ENCODE measurements around the gene ANO1. TPM values are rescaled to one million over a fixed set of nuclear protein-coding genes. Genes with fewer than 3 reads are reported as not detected.

Gene ANO1
- polyA plus RNA-seq, 1 of the 3 experiments (the other 2 are of a cell fraction) = not detected

DNA sequence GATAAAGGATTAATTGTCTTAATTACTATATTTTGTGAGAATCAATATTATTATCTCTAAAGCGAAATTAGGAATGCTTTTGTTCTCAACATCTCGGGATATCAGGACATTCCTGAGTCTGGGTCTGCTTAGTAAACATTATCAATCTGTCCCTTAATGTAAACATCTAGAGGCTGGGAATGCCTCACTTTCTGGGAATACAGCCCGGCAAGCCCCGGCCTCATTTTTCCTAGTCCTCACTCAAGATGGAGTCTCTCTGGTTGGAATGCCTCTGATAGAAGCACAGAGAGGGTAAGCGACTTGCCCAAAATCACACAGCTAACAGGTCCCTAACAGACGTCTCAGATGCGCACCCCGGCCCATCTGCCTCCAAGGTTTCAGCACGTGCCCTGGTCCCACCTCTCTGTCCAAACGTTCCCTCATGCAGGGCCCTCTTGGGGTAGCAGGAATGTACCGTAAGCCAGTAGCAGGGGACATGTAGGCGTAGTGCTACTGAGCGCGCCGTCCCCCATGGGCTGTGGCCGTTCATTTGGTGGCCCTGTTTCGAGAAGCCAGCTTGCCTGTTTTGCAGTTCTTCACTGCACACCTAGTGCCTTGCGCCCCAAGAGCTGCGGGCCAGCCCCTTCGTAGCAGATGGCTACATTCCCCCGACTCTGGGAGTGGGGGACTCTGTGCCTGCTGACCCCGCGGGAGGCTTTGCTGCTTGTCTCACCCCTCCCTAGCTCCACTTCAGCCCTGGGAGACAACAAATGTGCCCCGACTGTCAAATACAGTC, 62.8 kb downstream of the ANO1 start:
- no peak overlapping the region for H3K4me3 ChIP-seq (ENCODE audit: low read depth in 2 of 2, low read length in 1 of 2)

DNA sequence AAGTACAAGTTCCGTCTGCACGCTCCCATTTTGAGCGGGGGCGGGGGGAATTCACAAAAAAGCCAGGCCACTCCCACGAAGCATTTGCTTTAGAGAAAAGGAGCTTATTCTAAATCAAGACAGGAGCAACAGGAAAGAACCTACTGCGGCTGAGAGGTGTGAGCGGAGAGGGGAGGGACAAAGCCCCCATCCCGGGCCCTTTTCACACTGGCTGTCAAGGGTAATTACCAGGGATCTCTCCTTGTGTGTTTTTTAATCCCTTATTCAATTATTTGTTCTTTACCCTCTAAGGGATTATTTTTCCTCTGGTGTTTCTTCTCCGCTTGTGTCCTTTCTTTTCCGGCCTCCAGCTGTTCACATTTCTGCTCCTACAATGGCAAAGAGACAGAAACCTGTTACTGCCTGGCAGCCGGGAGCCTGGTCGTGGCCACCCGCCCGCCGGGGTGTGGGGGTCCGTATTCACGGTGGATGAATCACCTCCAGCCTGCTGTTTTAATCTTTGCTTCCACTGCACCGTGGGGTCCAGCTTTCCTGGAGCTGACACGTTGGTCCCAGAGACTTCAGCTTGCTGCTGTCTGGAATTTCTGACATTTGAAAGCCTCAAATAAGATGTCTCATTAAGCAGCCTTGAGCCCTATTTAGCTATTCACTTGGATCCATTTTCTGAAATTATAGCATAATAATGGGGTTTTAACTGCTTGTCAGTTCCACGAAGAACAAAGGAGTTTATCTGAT, 63.5 kb downstream of the ANO1 start:
- Histone ChIP-seq H4K20me1 (ENCODE audit: insufficient read depth) (no peaks in the 10 kb centered on the region), H3K4me3 (ENCODE audit: low read depth in 2 of 2, low read length in 1 of 2) (no peak overlapping the region), H3K4me2 (no peak overlapping the region), H3K27ac (ENCODE audit: low read depth in 2 of 2, low read length in 1 of 2) (no peak overlapping the region), H2AFZ (ENCODE audit: low read depth) (no peak overlapping the region), H3K79me2 (ENCODE audit: insufficient read depth) (no peaks in the 10 kb centered on the region), H3K36me3 (replicated peaks in 1 of 2; ENCODE audit: control insufficient read depth in 1 of 2, insufficient read depth in 2 of 2, low read length in 1 of 2) (no peaks in the 10 kb centered on the region), H3K27me3 (ENCODE audit: insufficient read depth) (no peaks in the 10 kb centered on the region), H3K9me2 (no peaks in the 10 kb centered on the region), H3K9ac (no peak overlapping the region), H3K4me1 (ENCODE audit: control insufficient read depth in 1 of 2, insufficient read depth in 2 of 2, low read depth in 1 of 2, low read length in 1 of 2) (0 out of 4 replicates have a peak, but pooled peaks cover 0 to 4% of the 10 kb centered on the region in 2 experiments), H3F3A (replicated peaks; ENCODE audit: insufficient read depth) (no peaks in the 10 kb centered on the region), H3K9me3 (no peaks in the 10 kb centered on the region)
- no peak for DNase-seq
- POLR2A ChIA-PET = no interaction called here
- CTCF ChIA-PET = interaction anchor here (0.8 to 1.6 kb wide), 2 partner anchors 223 to 232 kb away, joined by 3 to 5 read pairs; no protein-coding TSS in a partner anchor
- 65% methylated on average over 20 of the region's 20 CpGs for WGBS (ENCODE audit: low lambda C conversion rate)
- TF ChIP-seq, protein P1, sequence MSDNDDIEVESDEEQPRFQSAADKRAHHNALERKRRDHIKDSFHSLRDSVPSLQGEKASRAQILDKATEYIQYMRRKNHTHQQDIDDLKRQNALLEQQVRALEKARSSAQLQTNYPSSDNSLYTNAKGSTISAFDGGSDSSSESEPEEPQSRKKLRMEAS (IDR thresholded peaks at IDR 0.05; ENCODE audit: low read depth) = no peak
- TF ChIP-seq POLR2AphosphoS5 (IDR thresholded peaks at IDR 0.05; ENCODE audit: low read depth, low read length) = no peak
- no peak for TF ChIP-seq YY1 (IDR thresholded peaks at IDR 0.05; ENCODE audit: low read depth)
- no peak for TF ChIP-seq FOSL2 (IDR thresholded peaks at IDR 0.05; ENCODE audit: borderline replicate concordance, low read depth)
- TF ChIP-seq, protein P2, sequence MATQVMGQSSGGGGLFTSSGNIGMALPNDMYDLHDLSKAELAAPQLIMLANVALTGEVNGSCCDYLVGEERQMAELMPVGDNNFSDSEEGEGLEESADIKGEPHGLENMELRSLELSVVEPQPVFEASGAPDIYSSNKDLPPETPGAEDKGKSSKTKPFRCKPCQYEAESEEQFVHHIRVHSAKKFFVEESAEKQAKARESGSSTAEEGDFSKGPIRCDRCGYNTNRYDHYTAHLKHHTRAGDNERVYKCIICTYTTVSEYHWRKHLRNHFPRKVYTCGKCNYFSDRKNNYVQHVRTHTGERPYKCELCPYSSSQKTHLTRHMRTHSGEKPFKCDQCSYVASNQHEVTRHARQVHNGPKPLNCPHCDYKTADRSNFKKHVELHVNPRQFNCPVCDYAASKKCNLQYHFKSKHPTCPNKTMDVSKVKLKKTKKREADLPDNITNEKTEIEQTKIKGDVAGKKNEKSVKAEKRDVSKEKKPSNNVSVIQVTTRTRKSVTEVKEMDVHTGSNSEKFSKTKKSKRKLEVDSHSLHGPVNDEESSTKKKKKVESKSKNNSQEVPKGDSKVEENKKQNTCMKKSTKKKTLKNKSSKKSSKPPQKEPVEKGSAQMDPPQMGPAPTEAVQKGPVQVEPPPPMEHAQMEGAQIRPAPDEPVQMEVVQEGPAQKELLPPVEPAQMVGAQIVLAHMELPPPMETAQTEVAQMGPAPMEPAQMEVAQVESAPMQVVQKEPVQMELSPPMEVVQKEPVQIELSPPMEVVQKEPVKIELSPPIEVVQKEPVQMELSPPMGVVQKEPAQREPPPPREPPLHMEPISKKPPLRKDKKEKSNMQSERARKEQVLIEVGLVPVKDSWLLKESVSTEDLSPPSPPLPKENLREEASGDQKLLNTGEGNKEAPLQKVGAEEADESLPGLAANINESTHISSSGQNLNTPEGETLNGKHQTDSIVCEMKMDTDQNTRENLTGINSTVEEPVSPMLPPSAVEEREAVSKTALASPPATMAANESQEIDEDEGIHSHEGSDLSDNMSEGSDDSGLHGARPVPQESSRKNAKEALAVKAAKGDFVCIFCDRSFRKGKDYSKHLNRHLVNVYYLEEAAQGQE (IDR thresholded peaks at IDR 0.05; ENCODE audit: low read depth, low read length) = no peak
- TF ChIP-seq, protein P3, sequence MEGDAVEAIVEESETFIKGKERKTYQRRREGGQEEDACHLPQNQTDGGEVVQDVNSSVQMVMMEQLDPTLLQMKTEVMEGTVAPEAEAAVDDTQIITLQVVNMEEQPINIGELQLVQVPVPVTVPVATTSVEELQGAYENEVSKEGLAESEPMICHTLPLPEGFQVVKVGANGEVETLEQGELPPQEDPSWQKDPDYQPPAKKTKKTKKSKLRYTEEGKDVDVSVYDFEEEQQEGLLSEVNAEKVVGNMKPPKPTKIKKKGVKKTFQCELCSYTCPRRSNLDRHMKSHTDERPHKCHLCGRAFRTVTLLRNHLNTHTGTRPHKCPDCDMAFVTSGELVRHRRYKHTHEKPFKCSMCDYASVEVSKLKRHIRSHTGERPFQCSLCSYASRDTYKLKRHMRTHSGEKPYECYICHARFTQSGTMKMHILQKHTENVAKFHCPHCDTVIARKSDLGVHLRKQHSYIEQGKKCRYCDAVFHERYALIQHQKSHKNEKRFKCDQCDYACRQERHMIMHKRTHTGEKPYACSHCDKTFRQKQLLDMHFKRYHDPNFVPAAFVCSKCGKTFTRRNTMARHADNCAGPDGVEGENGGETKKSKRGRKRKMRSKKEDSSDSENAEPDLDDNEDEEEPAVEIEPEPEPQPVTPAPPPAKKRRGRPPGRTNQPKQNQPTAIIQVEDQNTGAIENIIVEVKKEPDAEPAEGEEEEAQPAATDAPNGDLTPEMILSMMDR (IDR thresholded peaks at IDR 0.05) = no peak
- no peak for TF ChIP-seq TAF1 (IDR thresholded peaks at IDR 0.05; ENCODE audit: borderline replicate concordance, low read depth, low read length)

More for the DNA sequence above, 62.8 kb downstream of the ANO1 start:
- Histone ChIP-seq H3K9ac (no peak overlapping the region), H3K36me3 (replicated peaks in 1 of 2; ENCODE audit: control insufficient read depth in 1 of 2, insufficient read depth in 2 of 2, low read length in 1 of 2) (no peaks in the 10 kb centered on the region), H2AFZ (ENCODE audit: low read depth) (no peak overlapping the region), H4K20me1 (ENCODE audit: insufficient read depth) (no peaks in the 10 kb centered on the region), H3K27me3 (ENCODE audit: insufficient read depth) (no peaks in the 10 kb centered on the region), H3K4me2 (no peak overlapping the region), H3K9me2 (no peaks in the 10 kb centered on the region), H3F3A (replicated peaks; ENCODE audit: insufficient read depth) (no peaks in the 10 kb centered on the region), H3K27ac (ENCODE audit: low read depth in 2 of 2, low read length in 1 of 2) (no peak overlapping the region), H3K4me1 (ENCODE audit: control insufficient read depth in 1 of 2, insufficient read depth in 2 of 2, low read depth in 1 of 2, low read length in 1 of 2) (0 out of 4 replicates have a peak, but pooled peaks cover 0 to 4% of the 10 kb centered on the region in 2 experiments), H3K9me3 (no peaks in the 10 kb centered on the region), H3K79me2 (ENCODE audit: insufficient read depth) (no peaks in the 10 kb centered on the region)
- DNase-seq = no peak
- TF ChIP-seq TAF1 (IDR thresholded peaks at IDR 0.05; ENCODE audit: borderline replicate concordance, low read depth, low read length) = no peak
- no peak for TF ChIP-seq CHD2 (IDR thresholded peaks at IDR 0.05; ENCODE audit: low read length, partially characterized antibody)
- TF ChIP-seq FOSL2 (IDR thresholded peaks at IDR 0.05; ENCODE audit: borderline replicate concordance, low read depth) = no peak
- TF ChIP-seq YY1 (IDR thresholded peaks at IDR 0.05; ENCODE audit: low read depth) = no peak
- TF ChIP-seq, protein P2 (IDR thresholded peaks at IDR 0.05; ENCODE audit: low read depth, low read length) = no peak
- TF ChIP-seq, protein P4, sequence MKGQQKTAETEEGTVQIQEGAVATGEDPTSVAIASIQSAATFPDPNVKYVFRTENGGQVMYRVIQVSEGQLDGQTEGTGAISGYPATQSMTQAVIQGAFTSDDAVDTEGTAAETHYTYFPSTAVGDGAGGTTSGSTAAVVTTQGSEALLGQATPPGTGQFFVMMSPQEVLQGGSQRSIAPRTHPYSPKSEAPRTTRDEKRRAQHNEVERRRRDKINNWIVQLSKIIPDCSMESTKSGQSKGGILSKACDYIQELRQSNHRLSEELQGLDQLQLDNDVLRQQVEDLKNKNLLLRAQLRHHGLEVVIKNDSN (IDR thresholded peaks at IDR 0.05; ENCODE audit: borderline replicate concordance, low read depth) = no peak
- WGBS (ENCODE audit: low lambda C conversion rate) = 62% methylated on average over 11 of the region's 24 CpGs
- CTCF ChIA-PET = interaction anchor here (1.6 kb wide), 1 partner anchor 222 kb away, joined by 5 read pairs; no protein-coding TSS in a partner anchor
- POLR2A ChIA-PET = no interaction called here
